ENCODE measurements around the gene TRAPPC6A.
"Not testable (repeated sequence)": the region's sequence is repeated elsewhere in the genome, so short reads cannot be mapped to it uniquely, and the experiment has no call there.

Gene TRAPPC6A

GRCh38 chr19:45125975-45126493 lies 52.0 kb downstream of the TRAPPC6A start:
- DNase-seq, result peak; percentile 68

GRCh38 chr19:45125360-45125759 lies 52.7 kb downstream of the TRAPPC6A start:
- no peak for DNase-seq

- no peak for DNase-seq
Observed at GRCh38 chr19:45124021-45124420, 54.0 kb downstream of the TRAPPC6A start.

GRCh38 chr19:45123440-45123850 lies 54.6 kb downstream of the TRAPPC6A start:
- DNase-seq, result no peak

- no peak for DNase-seq
Observed at GRCh38 chr19:45122832-45123231, 55.2 kb downstream of the TRAPPC6A start.

GRCh38 chr19:45121827-45122345 lies 56.2 kb downstream of the TRAPPC6A start:
- DNase-seq, result no peak

GRCh38 chr19:45119582-45119981 lies 58.5 kb downstream of the TRAPPC6A start:
- DNase-seq, result no peak

- DNase-seq, result not testable (repeated sequence)
Observed at GRCh38 chr19:45118591-45119355, 59.3 kb downstream of the TRAPPC6A start.

- no peak for DNase-seq
Observed at GRCh38 chr19:45118106-45118505, 59.9 kb downstream of the TRAPPC6A start.

GRCh38 chr19:45117671-45118070 lies 60.4 kb downstream of the TRAPPC6A start:
- DNase-seq, result no peak

- peak; percentile 66 for DNase-seq
Observed at GRCh38 chr19:45117167-45117594, 60.9 kb downstream of the TRAPPC6A start.

- DNase-seq, result no peak
Observed at GRCh38 chr19:45115809-45116615, 62.0 kb downstream of the TRAPPC6A start.

GRCh38 chr19:45114116-45114515 lies 63.9 kb downstream of the TRAPPC6A start:
- no peak for DNase-seq

- DNase-seq, result no peak
Observed at GRCh38 chr19:45113628-45114027, 64.4 kb downstream of the TRAPPC6A start.

All from stimulated activated CD4-positive, alpha-beta T cell treated with anti-CD3 and anti-CD28 coated beads, Interleukin-4, amount 100 ng/mL, for 1 hour (primary cell).